GM12878 (cell line): Measurements from ENCODE around the gene PCK1.

ENCODE experiments used
- CTCF ChIP-seq, 3 experiments: IDR thresholded peaks in 2 of 3; conservative IDR thresholded peaks in 1 of 3; 2 replicates each; pipeline ENCODE4 v1.5.1; 2011; ENCODE audit warnings: low read depth in 3 of 3, low read length in 3 of 3, mild to moderate bottlenecking in 3 of 3, control low read depth in 2 of 3, moderate library complexity in 2 of 3, inconsistent platforms in 1 of 3, mixed read lengths in 1 of 3; ENCODE audit not compliant: control insufficient read depth in 2 of 3, insufficient read depth in 1 of 3; ENCODE audit errors: extremely low read depth in 1 of 3
- EP300 ChIP-seq, 2 experiments: fragments of 150-350 bp in 1 of 2; IDR thresholded peaks; 2 replicates each; pipeline ENCODE4 v1.6.1; 2011 to 2012; ENCODE audit warnings: low read depth in 2 of 2, low read length in 2 of 2, borderline replicate concordance in 1 of 2, improper control_type of control experiment in 1 of 2, inconsistent platforms in 1 of 2; ENCODE audit not compliant: control insufficient read depth in 1 of 2
- NFYB ChIP-seq: IDR thresholded peaks from 2 replicates; pipeline ENCODE4 v1.6.1; 2011; ENCODE audit warnings: low read depth, mild to moderate bottlenecking, low read length, improper control_type of control experiment, moderate library complexity; ENCODE audit not compliant: insufficient read depth
- POLR2AphosphoS5 ChIP-seq: IDR thresholded peaks from 2 replicates; pipeline ENCODE4 v1.6.1; 2011; ENCODE audit warnings: mild to moderate bottlenecking, low read length, inconsistent platforms
- SP1 ChIP-seq: IDR thresholded peaks from one replicate; pipeline ENCODE4 v1.6.1; 2011; ENCODE audit warnings: low read depth, low read length
- STAT1 ChIP-seq: fragments of 450-650 bp; conservative IDR thresholded peaks from 2 replicates; pipeline ENCODE4 v1.6.1; 2014; ENCODE audit warnings: antibody characterized with exemption, mild to moderate bottlenecking
- TAF1 ChIP-seq: IDR thresholded peaks from 2 replicates; pipeline ENCODE4 v1.6.1; 2011; ENCODE audit warnings: mild to moderate bottlenecking, low read depth, low read length, borderline replicate concordance
- USF1 ChIP-seq: IDR thresholded peaks from 2 replicates; pipeline ENCODE4 v1.6.1; 2011; ENCODE audit warnings: borderline replicate concordance, low read depth, mild to moderate bottlenecking, moderate library complexity, mixed read lengths, low read length; ENCODE audit not compliant: insufficient read depth; ENCODE audit errors: extremely low read length
- YY1 ChIP-seq: IDR thresholded peaks from 2 replicates; pipeline ENCODE4 v1.6.1; 2011; ENCODE audit warnings: low read depth, mild to moderate bottlenecking, low read length
- ZBTB11 ChIP-seq: fragments of 450-650 bp; formaldehyde crosslinking; IDR thresholded peaks from 2 replicates; pipeline ENCODE4 v1.5.0; 2022; ENCODE audit warnings: mild to moderate bottlenecking, missing genetic modification characterization
- ZBTB33 ChIP-seq: fragments of 450-650 bp; IDR thresholded peaks from 2 replicates; pipeline ENCODE4 v1.6.1; 2017; ENCODE audit warnings: mild to moderate bottlenecking
- ZNF217 ChIP-seq: fragments of 450-650 bp; IDR thresholded peaks from 2 replicates; pipeline ENCODE4 v1.6.1; 2017; ENCODE audit warnings: antibody characterized with exemption, mild to moderate bottlenecking
- ZNF274 ChIP-seq: IDR thresholded peaks from one replicate; pipeline ENCODE4 v1.8.0; 2011; ENCODE audit not compliant: insufficient read length, insufficient read depth
- ZNF622 ChIP-seq: fragments of 450-650 bp; IDR thresholded peaks from 2 replicates; pipeline ENCODE4 v1.6.1; 2017; ENCODE audit warnings: mild to moderate bottlenecking, inconsistent platforms

- TF ChIP-seq ZBTB33 = no peak
- no peak for TF ChIP-seq ZNF274
- TF ChIP-seq TAF1 = no peak
- TF ChIP-seq YY1 = no peak
- TF ChIP-seq ZBTB11 (CRISPR knock-in tag) = no peak
- no peak for TF ChIP-seq CTCF (IDR thresholded peaks at IDR 0.05 in 2 of 3, conservative IDR thresholded peaks at IDR 0.05 in 1 of 3; ENCODE audit: control insufficient read depth in 2 of 3, extremely low read depth in 1 of 3, insufficient read depth in 1 of 3, low read depth in 3 of 3, low read length in 3 of 3)
- no peak for TF ChIP-seq NFYB
- TF ChIP-seq ZNF217 = no peak
- TF ChIP-seq POLR2AphosphoS5 = no peak
- TF ChIP-seq EP300 (IDR thresholded peaks at IDR 0.05; ENCODE audit: borderline replicate concordance in 1 of 2, control insufficient read depth in 1 of 2, low read depth in 2 of 2, low read length in 2 of 2) = no peak
- no peak for TF ChIP-seq ZNF622
- no peak for TF ChIP-seq USF1
- TF ChIP-seq STAT1 = no peak
- no peak for TF ChIP-seq SP1
Measured at GRCh38 chr20:57568960-57569359, 8.1 kb downstream of the PCK1 start.
